ENCODE data around the gene DUSP22. TPM values are rescaled to one million over a fixed set of nuclear protein-coding genes. Genes with fewer than 3 reads are reported as not detected.

The DUSP22 gene
- total and polyA plus RNA-seq, 4 donors: 9.5 to 31.0 (median 20.1) TPM

DNA sequence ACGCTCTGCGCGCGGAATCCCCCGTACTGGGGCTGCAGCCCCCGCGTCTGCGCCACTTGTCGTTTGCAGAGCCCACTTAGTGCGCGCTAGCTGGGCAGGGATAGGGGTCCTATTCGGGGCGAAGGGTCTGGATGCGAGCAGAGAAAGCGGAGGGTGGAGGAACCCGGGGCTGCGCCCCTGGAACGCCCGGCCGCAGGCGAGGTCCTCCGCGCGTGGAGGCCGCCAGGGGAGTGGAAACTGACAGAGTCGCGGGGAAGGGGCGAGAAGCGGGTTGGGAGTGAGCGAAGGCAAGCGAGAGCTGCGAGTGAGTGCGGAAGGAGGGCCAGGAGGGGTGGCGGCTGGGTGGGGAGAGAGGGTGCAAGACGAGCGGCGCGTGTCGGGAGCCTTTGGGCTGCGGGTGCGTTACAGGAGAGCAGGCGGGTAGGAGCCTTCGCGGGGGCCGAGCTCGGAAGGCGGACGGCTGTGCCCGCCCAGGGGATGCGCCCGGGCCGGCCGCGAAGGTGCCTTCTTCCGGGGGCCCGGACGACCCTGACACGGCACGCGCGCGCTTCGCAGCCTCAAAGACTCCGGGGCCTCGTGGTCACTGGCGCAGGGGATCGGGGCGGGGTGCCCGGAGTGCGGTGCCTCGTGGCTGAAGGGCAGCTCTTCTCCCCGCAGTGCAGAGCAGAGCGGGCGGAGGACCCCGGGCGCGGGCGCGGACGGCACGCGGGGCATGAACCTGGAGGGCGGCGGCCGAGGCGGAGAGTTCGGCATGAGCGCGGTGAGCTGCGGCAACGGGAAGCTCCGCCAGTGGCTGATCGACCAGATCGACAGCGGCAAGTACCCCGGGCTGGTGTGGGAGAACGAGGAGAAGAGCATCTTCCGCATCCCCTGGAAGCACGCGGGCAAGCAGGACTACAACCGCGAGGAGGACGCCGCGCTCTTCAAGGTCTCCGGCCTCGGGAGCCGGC, 100.4 kb downstream of the DUSP22 start:
- Histone ChIP-seq H3K4me1 (ENCODE audit: control insufficient read depth in 4 of 4, insufficient read depth in 4 of 4, low read length in 3 of 4) (peaks cover 13 to 38% (median 22%) of the 10 kb centered on the region in 4 donors), H3K4me3 (ENCODE audit: low read depth in 1 of 3, low read length in 3 of 3) (peak overlapping the region in 2 of 3 donors; percentile 22 to 60), H3K27ac (ENCODE audit: low read depth in 1 of 2, low read length in 2 of 2) (no peak overlapping the region), H3K36me3 (ENCODE audit: control insufficient read depth in 4 of 4, insufficient read depth in 3 of 4, low read depth in 1 of 4, low read length in 3 of 4) (no peaks in the 10 kb centered on the region), H3K27me3 (ENCODE audit: control insufficient read depth in 4 of 4, insufficient read depth in 4 of 4, low read length in 3 of 4) (peaks cover 2 to 20% (median 8%) of the 10 kb centered on the region in 4 donors), H3K9ac (ENCODE audit: low read depth in 1 of 2, low read length in 2 of 2) (no peak overlapping the region), H3K9me3 (ENCODE audit: control insufficient read depth in 4 of 4, low read length in 3 of 4) (peaks cover 0 to 4% (median 0%) of the 10 kb centered on the region in 4 donors)
- no peak for DNase-seq (ENCODE audit: low spot score)
- WGBS: 6% methylated on average over 108 of the region's 108 CpGs
- TF ChIP-seq GABPA (IDR thresholded peaks at IDR 0.05 in 1 of 2, conservative IDR thresholded peaks at IDR 0.05 in 1 of 2) (no peak), FOXA1 (IDR thresholded peaks at IDR 0.05) (no peak), JUND (IDR thresholded peaks at IDR 0.05) (no peak), TAF1 (conservative IDR thresholded peaks at IDR 0.05) (no peak), HNF4G (IDR thresholded peaks at IDR 0.05) (no peak), RAD21 (IDR thresholded peaks at IDR 0.05) (no peak), NR2F2 (IDR thresholded peaks at IDR 0.05) (no peak), HNF4A (conservative IDR thresholded peaks at IDR 0.05) (no peak), EGR1 (IDR thresholded peaks at IDR 0.05; ENCODE audit: low read depth in 2 of 2) (no peak), YY1 (IDR thresholded peaks at IDR 0.05) (no peak), FOXA2 (IDR thresholded peaks at IDR 0.05) (no peak), SP1 (IDR thresholded peaks at IDR 0.05) (no peak), RXRA (IDR thresholded peaks at IDR 0.05) (no peak)
- TF ChIP-seq, protein P1, sequence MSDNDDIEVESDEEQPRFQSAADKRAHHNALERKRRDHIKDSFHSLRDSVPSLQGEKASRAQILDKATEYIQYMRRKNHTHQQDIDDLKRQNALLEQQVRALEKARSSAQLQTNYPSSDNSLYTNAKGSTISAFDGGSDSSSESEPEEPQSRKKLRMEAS (IDR thresholded peaks at IDR 0.05): no peak
- TF ChIP-seq, protein P2, sequence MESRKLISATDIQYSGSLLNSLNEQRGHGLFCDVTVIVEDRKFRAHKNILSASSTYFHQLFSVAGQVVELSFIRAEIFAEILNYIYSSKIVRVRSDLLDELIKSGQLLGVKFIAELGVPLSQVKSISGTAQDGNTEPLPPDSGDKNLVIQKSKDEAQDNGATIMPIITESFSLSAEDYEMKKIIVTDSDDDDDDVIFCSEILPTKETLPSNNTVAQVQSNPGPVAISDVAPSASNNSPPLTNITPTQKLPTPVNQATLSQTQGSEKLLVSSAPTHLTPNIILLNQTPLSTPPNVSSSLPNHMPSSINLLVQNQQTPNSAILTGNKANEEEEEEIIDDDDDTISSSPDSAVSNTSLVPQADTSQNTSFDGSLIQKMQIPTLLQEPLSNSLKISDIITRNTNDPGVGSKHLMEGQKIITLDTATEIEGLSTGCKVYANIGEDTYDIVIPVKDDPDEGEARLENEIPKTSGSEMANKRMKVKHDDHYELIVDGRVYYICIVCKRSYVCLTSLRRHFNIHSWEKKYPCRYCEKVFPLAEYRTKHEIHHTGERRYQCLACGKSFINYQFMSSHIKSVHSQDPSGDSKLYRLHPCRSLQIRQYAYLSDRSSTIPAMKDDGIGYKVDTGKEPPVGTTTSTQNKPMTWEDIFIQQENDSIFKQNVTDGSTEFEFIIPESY (IDR thresholded peaks at IDR 0.05): no peak
- TF ChIP-seq, protein P3, sequence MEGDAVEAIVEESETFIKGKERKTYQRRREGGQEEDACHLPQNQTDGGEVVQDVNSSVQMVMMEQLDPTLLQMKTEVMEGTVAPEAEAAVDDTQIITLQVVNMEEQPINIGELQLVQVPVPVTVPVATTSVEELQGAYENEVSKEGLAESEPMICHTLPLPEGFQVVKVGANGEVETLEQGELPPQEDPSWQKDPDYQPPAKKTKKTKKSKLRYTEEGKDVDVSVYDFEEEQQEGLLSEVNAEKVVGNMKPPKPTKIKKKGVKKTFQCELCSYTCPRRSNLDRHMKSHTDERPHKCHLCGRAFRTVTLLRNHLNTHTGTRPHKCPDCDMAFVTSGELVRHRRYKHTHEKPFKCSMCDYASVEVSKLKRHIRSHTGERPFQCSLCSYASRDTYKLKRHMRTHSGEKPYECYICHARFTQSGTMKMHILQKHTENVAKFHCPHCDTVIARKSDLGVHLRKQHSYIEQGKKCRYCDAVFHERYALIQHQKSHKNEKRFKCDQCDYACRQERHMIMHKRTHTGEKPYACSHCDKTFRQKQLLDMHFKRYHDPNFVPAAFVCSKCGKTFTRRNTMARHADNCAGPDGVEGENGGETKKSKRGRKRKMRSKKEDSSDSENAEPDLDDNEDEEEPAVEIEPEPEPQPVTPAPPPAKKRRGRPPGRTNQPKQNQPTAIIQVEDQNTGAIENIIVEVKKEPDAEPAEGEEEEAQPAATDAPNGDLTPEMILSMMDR (IDR thresholded peaks at IDR 0.05; ENCODE audit: low read depth, low read length, missing input control): no peak
- TF ChIP-seq, protein P4, sequence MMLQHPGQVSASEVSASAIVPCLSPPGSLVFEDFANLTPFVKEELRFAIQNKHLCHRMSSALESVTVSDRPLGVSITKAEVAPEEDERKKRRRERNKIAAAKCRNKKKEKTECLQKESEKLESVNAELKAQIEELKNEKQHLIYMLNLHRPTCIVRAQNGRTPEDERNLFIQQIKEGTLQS (IDR thresholded peaks at IDR 0.05): no peak
- TF ChIP-seq, protein P5, sequence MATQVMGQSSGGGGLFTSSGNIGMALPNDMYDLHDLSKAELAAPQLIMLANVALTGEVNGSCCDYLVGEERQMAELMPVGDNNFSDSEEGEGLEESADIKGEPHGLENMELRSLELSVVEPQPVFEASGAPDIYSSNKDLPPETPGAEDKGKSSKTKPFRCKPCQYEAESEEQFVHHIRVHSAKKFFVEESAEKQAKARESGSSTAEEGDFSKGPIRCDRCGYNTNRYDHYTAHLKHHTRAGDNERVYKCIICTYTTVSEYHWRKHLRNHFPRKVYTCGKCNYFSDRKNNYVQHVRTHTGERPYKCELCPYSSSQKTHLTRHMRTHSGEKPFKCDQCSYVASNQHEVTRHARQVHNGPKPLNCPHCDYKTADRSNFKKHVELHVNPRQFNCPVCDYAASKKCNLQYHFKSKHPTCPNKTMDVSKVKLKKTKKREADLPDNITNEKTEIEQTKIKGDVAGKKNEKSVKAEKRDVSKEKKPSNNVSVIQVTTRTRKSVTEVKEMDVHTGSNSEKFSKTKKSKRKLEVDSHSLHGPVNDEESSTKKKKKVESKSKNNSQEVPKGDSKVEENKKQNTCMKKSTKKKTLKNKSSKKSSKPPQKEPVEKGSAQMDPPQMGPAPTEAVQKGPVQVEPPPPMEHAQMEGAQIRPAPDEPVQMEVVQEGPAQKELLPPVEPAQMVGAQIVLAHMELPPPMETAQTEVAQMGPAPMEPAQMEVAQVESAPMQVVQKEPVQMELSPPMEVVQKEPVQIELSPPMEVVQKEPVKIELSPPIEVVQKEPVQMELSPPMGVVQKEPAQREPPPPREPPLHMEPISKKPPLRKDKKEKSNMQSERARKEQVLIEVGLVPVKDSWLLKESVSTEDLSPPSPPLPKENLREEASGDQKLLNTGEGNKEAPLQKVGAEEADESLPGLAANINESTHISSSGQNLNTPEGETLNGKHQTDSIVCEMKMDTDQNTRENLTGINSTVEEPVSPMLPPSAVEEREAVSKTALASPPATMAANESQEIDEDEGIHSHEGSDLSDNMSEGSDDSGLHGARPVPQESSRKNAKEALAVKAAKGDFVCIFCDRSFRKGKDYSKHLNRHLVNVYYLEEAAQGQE (IDR thresholded peaks at IDR 0.05): no peak
